Parathyroid adenoma (tissue), 2 donors: ENCODE results near the gene TNRC18.
A peak's percentile ranks its signal among the peaks of the same experiment; 100 is the strongest.

Source experiments
- H2AFZ ChIP-seq: fragments of 300-600 bp; sonication (generic); one replicate; pipeline ENCODE4 v1.7.0; 2017; ENCODE audit warnings: antibody characterized with exemption, mild to moderate bottlenecking
- H3K27ac ChIP-seq: fragments of 300-600 bp; sonication (generic); one replicate; pipeline ENCODE4 v1.7.0; 2017
- H3K27me3 ChIP-seq: fragments of 300-600 bp; sonication (generic); one replicate; pipeline ENCODE4 v1.7.0; 2017; ENCODE audit warnings: low read length; ENCODE audit not compliant: control insufficient read depth, insufficient read depth
- H3K36me3 ChIP-seq: fragments of 300-600 bp; sonication (generic); one replicate; pipeline ENCODE4 v1.7.0; 2017; ENCODE audit warnings: low read length; ENCODE audit not compliant: control insufficient read depth, insufficient read depth
- H3K4me1 ChIP-seq: fragments of 300-600 bp; sonication (generic); one replicate; pipeline ENCODE4 v1.7.0; 2017; ENCODE audit warnings: control low read depth
- H3K4me2 ChIP-seq: fragments of 300-600 bp; sonication (generic); one replicate; pipeline ENCODE4 v1.7.0; 2017; ENCODE audit warnings: low read length
- H3K4me3 ChIP-seq: fragments of 300-600 bp; sonication (generic); one replicate; pipeline ENCODE4 v1.7.0; 2017; ENCODE audit warnings: low read depth, low read length
- H3K79me2 ChIP-seq: fragments of 300-600 bp; sonication (generic); one replicate; pipeline ENCODE4 v1.7.0; 2017; ENCODE audit warnings: control low read depth
- H3K9ac ChIP-seq: fragments of 300-600 bp; sonication (generic); one replicate; pipeline ENCODE4 v1.7.0; 2017; ENCODE audit warnings: mild to moderate bottlenecking
- H3K9me3 ChIP-seq: fragments of 300-600 bp; sonication (generic); one replicate; pipeline ENCODE4 v1.7.0; 2017; ENCODE audit warnings: low read length; ENCODE audit not compliant: control insufficient read depth
- TF ChIP-seq, protein P1 (sequence below): fragments of 300-600 bp; sonication (generic); IDR thresholded peaks from one replicate; pipeline ENCODE4 v1.7.0; 2017; ENCODE audit warnings: antibody characterized with exemption, mild to moderate bottlenecking
- donor health status: primary hyperparathyroidism.

TNRC18 gene

DNA sequence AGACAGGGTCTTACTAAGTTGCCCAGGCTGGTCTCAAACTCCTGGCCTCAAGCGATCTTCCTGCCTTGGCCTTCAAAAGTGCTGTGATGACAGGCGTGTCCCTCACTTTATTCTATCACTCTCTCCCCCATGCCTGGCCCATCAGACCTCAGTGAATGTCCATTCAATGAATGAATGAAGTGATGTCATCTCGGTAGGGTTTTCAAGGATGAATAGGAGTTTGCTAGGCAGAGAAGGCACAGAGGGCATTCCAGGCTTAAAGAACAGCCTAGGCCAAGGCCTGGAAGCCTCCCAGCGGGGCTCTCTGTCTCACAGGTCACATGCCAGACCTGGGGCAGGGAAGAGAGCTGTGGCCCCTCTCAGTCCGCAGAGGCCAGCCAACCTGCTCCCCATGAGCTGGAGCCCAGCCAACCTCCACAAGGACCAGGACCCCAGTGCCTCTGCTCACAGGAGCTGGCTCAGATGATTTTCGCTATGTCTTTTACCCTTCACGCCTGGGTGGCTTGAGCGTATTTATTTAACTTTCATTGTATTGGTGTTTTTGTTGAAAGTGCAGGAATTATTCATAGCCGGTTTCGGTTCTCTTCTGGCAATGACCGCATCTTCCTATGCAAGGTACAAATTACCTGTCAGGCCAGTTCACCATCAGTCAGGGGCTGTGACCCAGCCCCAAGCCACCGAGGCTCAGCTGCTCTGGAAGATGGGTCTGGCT is 11.8 kb upstream of the TNRC18 start:
- Histone ChIP-seq H3K27me3 (no peaks in the 10 kb centered on the region), H3K4me3 (no peak overlapping the region), H3K4me1 (peaks cover 11% of the 10 kb centered on the region), H3K9ac (no peak overlapping the region), H3K79me2 (peaks cover 44% of the 10 kb centered on the region), H3K27ac (no peak overlapping the region), H3K4me2 (no peak overlapping the region), H3K36me3 (no peaks in the 10 kb centered on the region), H3K9me3 (no peaks in the 10 kb centered on the region), H2AFZ (no peak overlapping the region)
- TF ChIP-seq, protein P1, sequence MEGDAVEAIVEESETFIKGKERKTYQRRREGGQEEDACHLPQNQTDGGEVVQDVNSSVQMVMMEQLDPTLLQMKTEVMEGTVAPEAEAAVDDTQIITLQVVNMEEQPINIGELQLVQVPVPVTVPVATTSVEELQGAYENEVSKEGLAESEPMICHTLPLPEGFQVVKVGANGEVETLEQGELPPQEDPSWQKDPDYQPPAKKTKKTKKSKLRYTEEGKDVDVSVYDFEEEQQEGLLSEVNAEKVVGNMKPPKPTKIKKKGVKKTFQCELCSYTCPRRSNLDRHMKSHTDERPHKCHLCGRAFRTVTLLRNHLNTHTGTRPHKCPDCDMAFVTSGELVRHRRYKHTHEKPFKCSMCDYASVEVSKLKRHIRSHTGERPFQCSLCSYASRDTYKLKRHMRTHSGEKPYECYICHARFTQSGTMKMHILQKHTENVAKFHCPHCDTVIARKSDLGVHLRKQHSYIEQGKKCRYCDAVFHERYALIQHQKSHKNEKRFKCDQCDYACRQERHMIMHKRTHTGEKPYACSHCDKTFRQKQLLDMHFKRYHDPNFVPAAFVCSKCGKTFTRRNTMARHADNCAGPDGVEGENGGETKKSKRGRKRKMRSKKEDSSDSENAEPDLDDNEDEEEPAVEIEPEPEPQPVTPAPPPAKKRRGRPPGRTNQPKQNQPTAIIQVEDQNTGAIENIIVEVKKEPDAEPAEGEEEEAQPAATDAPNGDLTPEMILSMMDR = no peak

GRCh38 chr7:5433181-5433580 is 9.5 kb upstream of the TNRC18 start:
- Histone ChIP-seq H3K36me3 (no peaks in the 10 kb centered on the region), H3K79me2 (peaks cover 52% of the 10 kb centered on the region), H3K4me2 (no peak overlapping the region), H3K4me1 (peaks cover 20% of the 10 kb centered on the region), H3K9ac (no peak overlapping the region), H2AFZ (no peak overlapping the region), H3K4me3 (no peak overlapping the region), H3K27ac (no peak overlapping the region), H3K27me3 (no peaks in the 10 kb centered on the region), H3K9me3 (no peaks in the 10 kb centered on the region)
- TF ChIP-seq, protein P1 = no peak

GRCh38 chr7:5432691-5433090 is 9.1 kb upstream of the TNRC18 start:
- H3K4me3 ChIP-seq = no peak overlapping the region
- no peak overlapping the region for H2AFZ ChIP-seq
- no peaks in the 10 kb centered on the region for H3K27me3 ChIP-seq
- H3K9me3 ChIP-seq = no peaks in the 10 kb centered on the region
- no peak overlapping the region for H3K27ac ChIP-seq
- H3K36me3 ChIP-seq = no peaks in the 10 kb centered on the region
- H3K4me2 ChIP-seq = no peak overlapping the region
- H3K9ac ChIP-seq = no peak overlapping the region
- peaks cover 50% of the 10 kb centered on the region for H3K79me2 ChIP-seq
- peaks cover 17% of the 10 kb centered on the region for H3K4me1 ChIP-seq
- TF ChIP-seq, protein P1 = no peak

- Histone ChIP-seq H2AFZ (no peak overlapping the region), H3K27ac (no peak overlapping the region), H3K4me3 (peak overlapping the region; percentile 1), H3K9ac (no peak overlapping the region), H3K27me3 (no peaks in the 10 kb centered on the region), H3K9me3 (no peaks in the 10 kb centered on the region), H3K4me2 (no peak overlapping the region), H3K36me3 (no peaks in the 10 kb centered on the region), H3K4me1 (peaks cover 17% of the 10 kb centered on the region), H3K79me2 (peaks cover 53% of the 10 kb centered on the region)
- TF ChIP-seq, protein P1 = no peak
Observed at GRCh38 chr7:5431560-5432015, 8.0 kb upstream of the TNRC18 start.

DNA sequence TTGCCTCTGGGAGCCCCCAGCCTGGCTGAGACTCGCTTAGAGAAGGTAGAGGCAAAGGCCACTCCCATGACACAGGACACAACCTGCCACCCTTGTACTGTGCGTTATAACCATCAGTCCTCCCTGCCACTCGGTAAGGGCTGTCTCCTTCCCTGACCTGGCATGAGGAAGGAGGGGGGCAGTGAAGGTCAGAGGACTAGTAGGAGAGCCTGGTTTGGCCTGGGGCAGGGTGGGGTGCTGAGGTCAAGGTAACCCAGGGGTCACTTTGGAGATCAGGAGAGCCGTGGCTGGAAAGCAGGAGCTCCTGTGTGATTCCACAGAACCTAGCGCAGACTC is 6.9 kb upstream of the TNRC18 start:
- H3K27me3 ChIP-seq = no peaks in the 10 kb centered on the region
- no peak overlapping the region for H2AFZ ChIP-seq
- peaks cover 17% of the 10 kb centered on the region for H3K4me1 ChIP-seq
- H3K27ac ChIP-seq = peak overlapping the region; percentile 99
- peak overlapping the region; percentile 97 for H3K4me3 ChIP-seq
- H3K9me3 ChIP-seq = no peaks in the 10 kb centered on the region
- no peaks in the 10 kb centered on the region for H3K36me3 ChIP-seq
- peak overlapping the region; percentile 92 for H3K4me2 ChIP-seq
- peaks cover 53% of the 10 kb centered on the region for H3K79me2 ChIP-seq
- H3K9ac ChIP-seq = no peak overlapping the region
- TF ChIP-seq, protein P1 = no peak
